T-cell (primary cell): ENCODE measurements around the gene LRRTM4. TPM values are rescaled to one million over a fixed set of nuclear protein-coding genes. Genes with fewer than 3 reads are reported as not detected.

Experiments used
- ATAC-seq, 4 experiments: fragments of 200-7000 bp in 3 of 4; fragments of 150-1000 bp in 1 of 4; cut with Tn5 transposase; replicated peaks in 1 of 4; 1 replicate in 3 of 4; 2 replicates in 1 of 4; pipeline ENCODE4 v1.10.0; 2021; ENCODE audit warnings: moderate library complexity in 3 of 4, mild to moderate bottlenecking in 2 of 4, moderate number of reproducible peaks in 1 of 4
- CTCF ChIA-PET, 2 donors: fragments of 300-600 bp; sonication (Branson Sonifier 250); formaldehyde crosslinking; loops; one replicate each; lab custom pipeline; 2022; ENCODE audit warnings: antibody characterized with exemption in 2 of 2; lab: Charles Lee
- POLR2A ChIA-PET, 2 donors: fragments of 300-600 bp; sonication (Branson Sonifier 250); formaldehyde crosslinking; loops; one replicate each; lab custom pipeline; 2022; ENCODE audit warnings: antibody characterized with exemption in 2 of 2; lab: Charles Lee
- DNase-seq, 35 experiments: peaks; one replicate each; pipeline versions ENCODE4 v3.0.0 to v3.0.0-alpha.2; 2013 to 2023
- H3K27ac ChIP-seq: one replicate; pipeline ENCODE4 v1.5.1; 2013; ENCODE audit warnings: low read length
- H3K27me3 ChIP-seq, 2 experiments: replicated peaks in 1 of 2; 1 replicate in 1 of 2; 2 replicates in 1 of 2; pipeline versions ENCODE4 v1.6.1 to v1.7.0; 2013; ENCODE audit warnings: low read length in 1 of 2, mixed read lengths in 1 of 2; ENCODE audit not compliant: control insufficient read depth in 2 of 2, insufficient read depth in 2 of 2; ENCODE audit errors: extremely low read depth in 1 of 2
- H3K36me3 ChIP-seq, 2 donors: 1 replicate in 1 of 2; 2 replicates in 1 of 2; pipeline versions ENCODE4 v1.6.1 to v1.7.0; 2013; ENCODE audit warnings: low read length in 1 of 2; ENCODE audit not compliant: control insufficient read depth in 2 of 2, insufficient read depth in 1 of 2; ENCODE audit errors: extremely low read depth in 1 of 2
- H3K4me1 ChIP-seq, 2 experiments: 1 replicate in 1 of 2; 2 replicates in 1 of 2; pipeline versions ENCODE4 v1.6.1 to v1.7.0; 2013; ENCODE audit warnings: low read length in 2 of 2, mixed read lengths in 1 of 2; ENCODE audit not compliant: insufficient read depth in 2 of 2, control insufficient read depth in 1 of 2; ENCODE audit errors: extremely low read depth in 1 of 2
- H3K4me3 ChIP-seq, 2 donors: 1 replicate in 1 of 2; 2 replicates in 1 of 2; pipeline versions ENCODE4 v1.5.1 to v1.7.0; 2013; ENCODE audit warnings: mild to moderate bottlenecking in 2 of 2, low read length in 1 of 2, moderate library complexity in 1 of 2; ENCODE audit not compliant: control insufficient read depth in 1 of 2; ENCODE audit errors: extremely low read depth in 1 of 2
- H3K9me3 ChIP-seq: 2 replicates; pipeline ENCODE4 v1.7.0; 2013
- H3K27ac Mint-ChIP-seq, 2 donors: one replicate each; pipeline ENCODE4 v1.8.0; 2020 to 2021; ENCODE audit warnings: mild to moderate bottlenecking in 2 of 2, mixed read lengths in 2 of 2
- H3K27me3 Mint-ChIP-seq, 2 donors: one replicate each; pipeline ENCODE4 v1.8.0; 2021 to 2022; ENCODE audit warnings: mixed read lengths in 2 of 2
- H3K36me3 Mint-ChIP-seq: one replicate; pipeline ENCODE4 v1.8.0; 2021; ENCODE audit warnings: mixed read lengths
- H3K4me1 Mint-ChIP-seq, 3 donors: one replicate each; pipeline ENCODE4 v1.8.0; 2020 to 2022; ENCODE audit warnings: mixed read lengths in 3 of 3, mild to moderate bottlenecking in 1 of 3
- H3K4me3 Mint-ChIP-seq, 3 donors: one replicate each; pipeline ENCODE4 v1.8.0; 2020 to 2022; ENCODE audit warnings: mild to moderate bottlenecking in 3 of 3, mixed read lengths in 3 of 3, moderate library complexity in 3 of 3
- H3K9me3 Mint-ChIP-seq, 3 donors: one replicate each; pipeline ENCODE4 v1.8.0; 2020 to 2022; ENCODE audit warnings: mixed read lengths in 3 of 3
- WGBS: methylation state at CpG from one replicate; pipeline ENCODE4 v1.1.5; 2013; ENCODE audit warnings: missing lambda C conversion rate; ENCODE audit not compliant: insufficient coverage; 5-methylcytosine and 5-hydroxymethylcytosine counted together
- total RNA-seq, 35 experiments: library from RNA in 6 of 35; stranded (reverse) in 6 of 35; fragments of 120-200 nt in 1 of 35; gene quantifications; one replicate each; pipeline versions ENCODE4 v1.2.1 to v1.2.4 and lab custom pipeline; 2013 to 2026

LRRTM4 gene
- total RNA-seq, 5 donors from 2014 or later (not counting 1 experiment from before 2014, with no cell fraction given), result not detected

DNA sequence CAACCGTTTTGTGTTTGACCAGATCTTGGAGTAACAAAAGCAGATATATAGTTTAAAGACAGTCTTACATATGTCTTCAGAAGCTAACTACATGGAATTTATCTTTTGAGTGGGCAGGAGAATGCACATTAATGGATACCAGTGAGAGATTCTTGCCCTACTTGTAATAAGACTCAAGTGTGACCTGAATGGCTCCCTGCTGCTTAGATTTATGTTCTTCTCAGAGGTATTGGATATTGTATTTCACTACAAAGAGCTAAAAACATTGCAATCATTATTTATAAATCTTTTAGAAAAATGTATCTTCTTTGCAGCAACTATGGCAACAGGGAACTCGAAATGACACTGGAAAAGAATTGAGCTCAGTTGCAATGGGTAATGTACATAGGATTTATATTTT, 227.7 kb downstream of the LRRTM4 start:
- Histone ChIP-seq H3K36me3 (no peaks in the 10 kb centered on the region), H3K4me3 (no peak overlapping the region), H3K27ac (no peak overlapping the region), H3K27me3 (no peaks in the 10 kb centered on the region), H3K4me1 (no peaks in the 10 kb centered on the region), H3K9me3 (no peaks in the 10 kb centered on the region)
- Mint-ChIP-seq H3K4me3 (no peak overlapping the region), H3K27ac (no peak overlapping the region), H3K36me3 (no peaks in the 10 kb centered on the region), H3K27me3 (no peaks in the 10 kb centered on the region), H3K9me3 (peaks cover 6 to 24% (median 23%) of the 10 kb centered on the region in 3 donors), H3K4me1 (no peaks in the 10 kb centered on the region)
- ATAC-seq (no peak), DNase-seq (no peak)
- POLR2A ChIA-PET, result interaction anchor here in 1 of 2 donors (0.6 kb wide), 1 partner anchor 38 kb away, joined by 3 read pairs; no protein-coding TSS in a partner anchor
- WGBS, result no CpG with 5 or more reads among the region's 2 CpGs
- CTCF ChIA-PET, result no interaction called here

DNA sequence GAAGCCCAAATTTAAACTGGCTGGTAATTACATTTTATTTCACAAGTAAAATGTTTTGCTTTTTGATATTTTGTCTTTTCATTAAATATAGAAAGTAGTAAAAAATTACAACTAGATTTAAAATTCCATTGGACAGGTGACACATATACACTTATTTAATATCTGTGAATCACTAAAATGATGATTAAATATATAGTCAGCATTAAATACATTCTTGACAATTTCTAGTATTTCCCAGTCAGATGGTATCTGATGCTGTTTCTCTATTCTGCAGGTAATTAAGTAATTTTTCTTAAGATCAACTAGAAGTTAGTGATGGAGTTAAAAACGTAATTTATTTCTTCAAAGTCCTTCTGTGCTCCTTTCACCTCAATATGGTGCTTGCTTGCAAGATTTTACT, 237.8 kb downstream of the LRRTM4 start:
- H3K27ac ChIP-seq, result no peak overlapping the region
- H3K27me3 ChIP-seq, result no peaks in the 10 kb centered on the region
- no peak overlapping the region for H3K4me3 ChIP-seq
- ATAC-seq (no peak), DNase-seq (no peak)
- POLR2A ChIA-PET, result no interaction called here
- WGBS, result no CpG with 5 or more reads among the region's 1 CpG
- CTCF ChIA-PET, result no interaction called here
- no peaks in the 10 kb centered on the region for H3K36me3 ChIP-seq
- H3K27ac Mint-ChIP-seq, result no peak overlapping the region
- no peaks in the 10 kb centered on the region for H3K27me3 Mint-ChIP-seq
- no peaks in the 10 kb centered on the region for H3K9me3 ChIP-seq
- H3K36me3 Mint-ChIP-seq, result no peaks in the 10 kb centered on the region
- no peak overlapping the region for H3K4me3 Mint-ChIP-seq
- no peaks in the 10 kb centered on the region for H3K4me1 Mint-ChIP-seq
- no peaks in the 10 kb centered on the region for H3K4me1 ChIP-seq
- peaks cover 10 to 33% (median 10%) of the 10 kb centered on the region in 3 donors for H3K9me3 Mint-ChIP-seq

DNA sequence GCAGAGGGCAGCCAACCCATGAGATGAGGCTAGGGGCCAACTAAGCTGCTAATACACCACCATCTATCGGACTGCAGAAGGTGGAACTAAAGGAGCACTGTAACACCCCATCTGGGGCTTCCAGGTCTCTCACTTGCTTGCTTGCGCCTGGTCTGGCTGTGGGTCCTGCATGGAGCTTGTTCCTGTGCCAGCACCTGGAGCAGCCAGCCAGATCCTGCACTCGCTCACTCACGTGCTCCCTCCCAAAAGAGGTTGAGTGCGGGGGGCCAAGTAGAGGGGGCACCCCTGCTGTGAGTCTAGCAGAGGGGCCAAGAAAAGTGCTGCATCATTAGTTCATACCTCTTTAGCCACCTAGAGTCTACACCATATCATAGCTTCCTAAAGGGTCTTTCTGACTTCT, 250.9 kb downstream of the LRRTM4 start:
- H3K9me3 ChIP-seq, result no peaks in the 10 kb centered on the region
- no peaks in the 10 kb centered on the region for H3K27me3 Mint-ChIP-seq
- H3K9me3 Mint-ChIP-seq, result peaks cover 15 to 32% (median 28%) of the 10 kb centered on the region in 3 donors
- H3K27ac Mint-ChIP-seq, result no peak overlapping the region
- H3K4me1 Mint-ChIP-seq, result no peaks in the 10 kb centered on the region
- H3K4me3 Mint-ChIP-seq, result no peak overlapping the region
- no peaks in the 10 kb centered on the region for H3K36me3 ChIP-seq
- DNase-seq, result no peak
- WGBS, result 87% methylated on average over 4 of the region's 5 CpGs
- ATAC-seq, result no peak
- POLR2A ChIA-PET, result no interaction called here
- CTCF ChIA-PET, result no interaction called here
- H3K27me3 ChIP-seq, result no peaks in the 10 kb centered on the region
- no peak overlapping the region for H3K27ac ChIP-seq
- no peaks in the 10 kb centered on the region for H3K4me1 ChIP-seq
- H3K36me3 Mint-ChIP-seq, result no peaks in the 10 kb centered on the region
- H3K4me3 ChIP-seq, result no peak overlapping the region

DNA sequence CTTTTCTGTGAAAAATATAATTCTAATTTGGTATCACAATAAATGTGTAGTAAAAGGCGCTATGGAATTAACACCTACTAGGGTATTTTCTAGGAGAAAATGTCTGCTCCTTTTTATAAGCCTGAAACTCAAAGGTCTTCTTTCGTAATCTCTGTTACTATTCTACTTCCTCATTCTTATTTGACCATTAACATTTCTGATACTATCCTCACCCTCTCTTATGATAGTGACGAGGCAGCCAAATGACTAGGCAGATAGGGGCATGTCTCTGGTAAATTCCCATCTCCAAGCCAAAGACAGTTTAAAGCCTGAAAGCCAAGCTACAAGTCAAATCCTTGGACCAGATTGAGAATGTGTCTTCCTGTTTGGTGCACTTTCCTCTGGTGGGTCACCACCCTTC, 251.7 kb downstream of the LRRTM4 start:
- Mint-ChIP-seq H3K4me3 (no peak overlapping the region), H3K4me1 (no peaks in the 10 kb centered on the region), H3K27me3 (no peaks in the 10 kb centered on the region), H3K27ac (no peak overlapping the region), H3K9me3 (peaks cover 19 to 35% (median 28%) of the 10 kb centered on the region in 3 donors), H3K36me3 (no peaks in the 10 kb centered on the region)
- H3K36me3 ChIP-seq, result no peaks in the 10 kb centered on the region
- WGBS, result 100% methylated on average over 1 of the region's 3 CpGs
- no peaks in the 10 kb centered on the region for H3K4me1 ChIP-seq
- no peak overlapping the region for H3K4me3 ChIP-seq
- no peak overlapping the region for H3K27ac ChIP-seq
- H3K9me3 ChIP-seq, result no peaks in the 10 kb centered on the region
- no peaks in the 10 kb centered on the region for H3K27me3 ChIP-seq
- ATAC-seq, result no peak
- CTCF ChIA-PET, result no interaction called here
- DNase-seq, result no peak
- POLR2A ChIA-PET, result no interaction called here

DNA sequence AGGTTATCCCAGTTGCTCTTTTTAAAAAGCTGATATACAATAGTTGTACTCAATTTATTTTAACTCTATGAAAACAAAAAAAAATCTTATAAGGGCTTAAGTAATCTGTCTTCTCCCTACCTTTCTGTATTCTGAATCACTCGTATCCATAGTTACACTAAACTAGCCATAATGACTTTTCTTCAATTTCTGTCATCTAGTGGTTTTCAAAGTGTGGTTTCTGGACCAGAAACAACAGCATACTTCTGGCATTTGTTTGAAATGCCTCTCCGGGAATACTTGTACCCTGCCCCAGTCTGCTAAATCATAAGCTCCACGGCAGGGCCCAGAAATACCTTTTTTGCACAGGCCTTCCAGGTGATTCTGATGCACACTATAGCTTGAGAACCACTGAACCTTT, 253.6 kb downstream of the LRRTM4 start:
- DNase-seq (no peak), ATAC-seq (no peak)
- Mint-ChIP-seq H3K27ac (no peak overlapping the region), H3K4me3 (no peak overlapping the region), H3K4me1 (no peaks in the 10 kb centered on the region), H3K36me3 (no peaks in the 10 kb centered on the region), H3K27me3 (no peaks in the 10 kb centered on the region), H3K9me3 (peaks cover 16 to 31% (median 30%) of the 10 kb centered on the region in 3 donors)
- no peaks in the 10 kb centered on the region for H3K4me1 ChIP-seq
- no peak overlapping the region for H3K4me3 ChIP-seq
- CTCF ChIA-PET, result no interaction called here
- no peaks in the 10 kb centered on the region for H3K9me3 ChIP-seq
- POLR2A ChIA-PET, result no interaction called here
- 90% methylated on average over 2 of the region's 3 CpGs for WGBS
- no peaks in the 10 kb centered on the region for H3K27me3 ChIP-seq
- no peaks in the 10 kb centered on the region for H3K36me3 ChIP-seq
- H3K27ac ChIP-seq, result no peak overlapping the region

DNA sequence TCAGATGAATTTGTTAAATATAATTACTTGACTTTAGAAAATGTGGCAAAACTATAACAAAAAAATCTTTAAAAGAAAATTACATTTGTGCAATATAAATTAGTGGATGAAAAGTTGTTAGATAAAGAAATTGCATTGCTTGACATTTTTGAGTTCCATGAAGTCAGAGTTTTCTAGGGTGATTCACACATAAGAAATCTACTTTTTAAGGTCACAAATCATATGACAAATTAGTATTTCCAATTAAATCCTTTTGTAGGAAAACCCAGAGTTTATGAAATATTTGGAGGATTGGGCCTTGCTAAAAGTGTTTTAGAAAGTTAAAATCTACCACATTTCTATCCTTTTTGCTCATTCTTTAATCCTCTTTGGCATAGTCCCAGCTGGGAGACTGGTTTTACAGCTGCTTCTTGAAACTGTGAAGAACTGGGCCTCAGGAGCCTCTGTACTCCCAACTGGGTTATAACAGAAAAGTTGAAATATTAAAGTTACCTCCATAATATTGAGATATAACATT, 289.2 kb downstream of the LRRTM4 start:
- Histone ChIP-seq H3K27me3 (no peaks in the 10 kb centered on the region), H3K27ac (no peak overlapping the region), H3K36me3 (no peaks in the 10 kb centered on the region), H3K4me3 (no peak overlapping the region), H3K4me1 (no peaks in the 10 kb centered on the region), H3K9me3 (no peaks in the 10 kb centered on the region)
- no peaks in the 10 kb centered on the region for H3K4me1 Mint-ChIP-seq
- ChIA-PET POLR2A (no interaction called here), CTCF (no interaction called here)
- no peak overlapping the region for H3K27ac Mint-ChIP-seq
- ATAC-seq (no peak), DNase-seq (no peak)
- H3K36me3 Mint-ChIP-seq, result no peaks in the 10 kb centered on the region
- H3K9me3 Mint-ChIP-seq, result peaks cover 17 to 35% (median 34%) of the 10 kb centered on the region in 3 donors
- no peak overlapping the region for H3K4me3 Mint-ChIP-seq
- no peaks in the 10 kb centered on the region for H3K27me3 Mint-ChIP-seq

GRCh38 chr2:77228391-77228790, 293.8 kb downstream of the LRRTM4 start:
- Mint-ChIP-seq H3K27me3 (no peaks in the 10 kb centered on the region), H3K4me1 (no peaks in the 10 kb centered on the region)

More at GRCh38 chr2:77228391-77228790, 293.8 kb downstream of the LRRTM4 start:
- H3K27ac ChIP-seq, result no peak overlapping the region
- DNase-seq (no peak), ATAC-seq (no peak)
- H3K4me1 ChIP-seq, result no peaks in the 10 kb centered on the region
- POLR2A ChIA-PET, result no interaction called here
- no peak overlapping the region for H3K27ac Mint-ChIP-seq
- WGBS, result 80% methylated on average over 1 of the region's 1 CpG
- no peak overlapping the region for H3K4me3 Mint-ChIP-seq
- CTCF ChIA-PET, result no interaction called here
- no peaks in the 10 kb centered on the region for H3K9me3 ChIP-seq
- peaks cover 10 to 17% (median 15%) of the 10 kb centered on the region in 3 donors for H3K9me3 Mint-ChIP-seq
- H3K27me3 ChIP-seq, result no peaks in the 10 kb centered on the region
- no peaks in the 10 kb centered on the region for H3K36me3 ChIP-seq
- no peak overlapping the region for H3K4me3 ChIP-seq
- no peaks in the 10 kb centered on the region for H3K36me3 Mint-ChIP-seq
